AG10803 (cell line): ENCODE data around the gene TFCP2L1.

Experiments
- DNase-seq: peaks from one replicate; pipeline ENCODE4 v3.0.0; 2010; ENCODE audit warnings: low read depth
- H3K4me3 ChIP-seq: 2 replicates; pipeline ENCODE4 v1.5.1; 2011; ENCODE audit warnings: mild to moderate bottlenecking, low read length, control low read depth
- CTCF ChIP-seq: conservative IDR thresholded peaks from 2 replicates; pipeline ENCODE4 v1.5.1; 2011; ENCODE audit warnings: mild to moderate bottlenecking, low read length, control low read depth, inconsistent platforms

Gene TFCP2L1

GRCh38 chr2:121260370-121261154 is 24.4 kb downstream of the TFCP2L1 start:
- no peak for TF ChIP-seq CTCF
- no peak overlapping the region for H3K4me3 ChIP-seq
- DNase-seq: no peak

GRCh38 chr2:121258051-121258450 is 27.0 kb downstream of the TFCP2L1 start:
- no peak for DNase-seq
- TF ChIP-seq CTCF: no peak
- no peak overlapping the region for H3K4me3 ChIP-seq

GRCh38 chr2:121257480-121257840 is 27.5 kb downstream of the TFCP2L1 start:
- TF ChIP-seq CTCF: no peak
- H3K4me3 ChIP-seq: no peak overlapping the region
- DNase-seq: no peak

- no peak for DNase-seq
- no peak overlapping the region for H3K4me3 ChIP-seq
- no peak for TF ChIP-seq CTCF
Observed at GRCh38 chr2:121256720-121257479, 28.1 kb downstream of the TFCP2L1 start.

GRCh38 chr2:121255358-121255757 is 29.6 kb downstream of the TFCP2L1 start:
- DNase-seq: no peak
- no peak for TF ChIP-seq CTCF
- no peak overlapping the region for H3K4me3 ChIP-seq

GRCh38 chr2:121254748-121255147 is 30.3 kb downstream of the TFCP2L1 start:
- DNase-seq: no peak
- no peak for TF ChIP-seq CTCF
- H3K4me3 ChIP-seq: no peak overlapping the region

GRCh38 chr2:121253674-121254240 is 31.2 kb downstream of the TFCP2L1 start:
- no peak for DNase-seq
- no peak overlapping the region for H3K4me3 ChIP-seq
- no peak for TF ChIP-seq CTCF
